HCT116 (cell line): ENCODE data around the gene CALD1. TPM values are rescaled to one million over a fixed set of nuclear protein-coding genes. Genes with fewer than 3 reads are reported as not detected.

Experiments
- ATAC-seq: fragments of 200-7000 bp; cut with Tn5 transposase; 2 replicates; pipeline ENCODE4 v1.9.1; 2020; ENCODE audit warnings: mild to moderate bottlenecking, moderate library complexity
- BruUV-seq: library from RNA; stranded (reverse); fragments of 400-500 nt; replicated peaks from 2 replicates; lab custom pipeline; 2021; lab: Mats Ljungman, UMichigan
- CTCF ChIA-PET: fragments of 300-600 bp; sonication (Branson Sonifier 250); formaldehyde crosslinking; loops from one replicate; lab custom pipeline; 2021; ENCODE audit warnings: antibody characterized with exemption; lab: Charles Lee
- POLR2A ChIA-PET: fragments of 300-600, 350-600 bp; sonication (Branson Sonifier 250); formaldehyde crosslinking; loops from one replicate; lab custom pipeline; 2021; ENCODE audit warnings: antibody characterized with exemption; lab: Charles Lee
- RAD21 ChIA-PET, 2 experiments: fragments of 300-600 bp; sonication (Branson Sonifier 250); formaldehyde crosslinking; loops; one replicate each; lab custom pipeline; 2023; ENCODE audit warnings: low total read pairs in 2 of 2; ENCODE audit not compliant: uncharacterized antibody in 2 of 2, unreplicated experiment in 2 of 2, low non-redundant PET in 1 of 2; lab: Charles Lee
- DNase-seq: peaks from one replicate; pipeline ENCODE4 v3.0.0-alpha.2; 2010; ENCODE audit warnings: low read depth, low spot score
- H2AFZ ChIP-seq: fragments of 200-600 bp; shearing (Covaris generic), sonication (generic); 2 replicates; pipeline ENCODE4 v1.6.1; 2017; ENCODE audit warnings: low read depth, mixed run types, mixed read lengths, antibody characterized with exemption, low read length; ENCODE audit not compliant: poor library complexity, severe bottlenecking
- H3K27ac ChIP-seq: 2 replicates; pipeline ENCODE4 v1.5.1; 2012; ENCODE audit warnings: low read depth, low read length
- H3K27me3 ChIP-seq: fragments of 200-600 bp; sonication (generic); 2 replicates; pipeline ENCODE4 v1.6.1; 2016; ENCODE audit warnings: mixed run types, low read length, mixed read lengths; ENCODE audit not compliant: insufficient read depth
- H3K36me3 ChIP-seq, 2 experiments: fragments of 200-500 bp in 1 of 2; fragments of 200-600 bp in 1 of 2; sonication (Bioruptor generic) in 1 of 2; sonication (generic) in 1 of 2; 2 replicates each; pipeline versions ENCODE4 v1.5.1 to v1.6.1; 2014 to 2016; ENCODE audit warnings: low read length in 2 of 2, inconsistent platforms in 1 of 2, mixed read lengths in 1 of 2, mixed run types in 1 of 2; ENCODE audit not compliant: insufficient read depth in 2 of 2, control insufficient read depth in 1 of 2
- H3K4me1 ChIP-seq, 2 experiments: fragments of 200-600 bp in 1 of 2; sonication (generic) in 1 of 2; 2 replicates each; pipeline versions ENCODE4 v1.5.1 to v1.6.1; 2012 to 2017; ENCODE audit warnings: low read length in 2 of 2, inconsistent platforms in 1 of 2, mild to moderate bottlenecking in 1 of 2, mixed read lengths in 1 of 2, mixed run types in 1 of 2, moderate library complexity in 1 of 2; ENCODE audit not compliant: insufficient read depth in 2 of 2, control insufficient read depth in 1 of 2
- H3K4me2 ChIP-seq: fragments of 200-600 bp; sonication (generic); 2 replicates; pipeline ENCODE4 v1.6.1; 2017; ENCODE audit warnings: mixed run types, low read length, mixed read lengths
- H3K4me3 ChIP-seq, 2 experiments: fragments of 200-600 bp in 1 of 2; sonication (generic) in 1 of 2; replicated peaks in 1 of 2; 2 replicates each; pipeline ENCODE4 v1.5.1; 2011 to 2016; ENCODE audit warnings: low read length in 2 of 2, control low read depth in 1 of 2, low read depth in 1 of 2, mild to moderate bottlenecking in 1 of 2, mixed read lengths in 1 of 2, mixed run types in 1 of 2
- H3K79me2 ChIP-seq: fragments of 200-600 bp; sonication (generic); 2 replicates; pipeline ENCODE4 v1.6.1; 2017; ENCODE audit warnings: mild to moderate bottlenecking, mixed run types, low read length, moderate library complexity, mixed read lengths; ENCODE audit not compliant: insufficient read depth
- H3K9ac ChIP-seq: fragments of 200-600 bp; sonication (generic); 2 replicates; pipeline ENCODE4 v1.6.1; 2016; ENCODE audit warnings: low read length, mixed read lengths
- H3K9me2 ChIP-seq: fragments of 200-600 bp; sonication (generic), shearing (Covaris generic); 2 replicates; pipeline ENCODE4 v1.6.1; 2017; ENCODE audit warnings: mixed run types, mild to moderate bottlenecking, moderate library complexity; ENCODE audit not compliant: insufficient read depth
- H3K9me3 ChIP-seq, 2 experiments: fragments of 200-500 bp in 1 of 2; fragments of 200-600 bp in 1 of 2; sonication (Bioruptor generic) in 1 of 2; sonication (generic) in 1 of 2; 2 replicates each; pipeline ENCODE4 v1.6.1; 2014 to 2017; ENCODE audit warnings: low read length in 2 of 2, mixed read lengths in 2 of 2, inconsistent platforms in 1 of 2, low read depth in 1 of 2, mild to moderate bottlenecking in 1 of 2, mixed run types in 1 of 2, moderate library complexity in 1 of 2; ENCODE audit not compliant: control insufficient read depth in 1 of 2, insufficient read depth in 1 of 2
- H4K20me1 ChIP-seq: fragments of 200-600 bp; sonication (generic), shearing (Covaris generic); 2 replicates; pipeline ENCODE4 v1.6.1; 2017; ENCODE audit warnings: mixed run types, mild to moderate bottlenecking, moderate library complexity; ENCODE audit not compliant: insufficient read depth
- CBX3 ChIP-seq: IDR thresholded peaks from 2 replicates; pipeline ENCODE4 v1.6.1; 2012; ENCODE audit warnings: low read depth
- CEBPB ChIP-seq: IDR thresholded peaks from 2 replicates; pipeline ENCODE4 v1.6.1; 2012; ENCODE audit warnings: low read depth
- CTCF ChIP-seq, 3 experiments: fragments of 200-600 bp in 1 of 3; sonication (generic) in 1 of 3; IDR thresholded peaks in 2 of 3; conservative IDR thresholded peaks in 1 of 3; 2 replicates each; pipeline ENCODE4 v1.5.1; 2012 to 2017; ENCODE audit warnings: low read depth in 2 of 3, low read length in 2 of 3, antibody characterized with exemption in 1 of 3, borderline replicate concordance in 1 of 3, control low read depth in 1 of 3, mild to moderate bottlenecking in 1 of 3, mixed read lengths in 1 of 3, mixed run types in 1 of 3, moderate library complexity in 1 of 3; ENCODE audit not compliant: insufficient read depth in 1 of 3
- EGR1 ChIP-seq: IDR thresholded peaks from 2 replicates; pipeline ENCODE4 v1.6.1; 2012; ENCODE audit warnings: low read depth
- ELF1 ChIP-seq: IDR thresholded peaks from 2 replicates; pipeline ENCODE4 v1.6.1; 2012; ENCODE audit warnings: low read depth, borderline replicate concordance
- EZH2 ChIP-seq: fragments of 200-600 bp; sonication (generic); IDR thresholded peaks from 2 replicates; pipeline ENCODE4 v1.6.1; 2017; ENCODE audit warnings: antibody characterized with exemption, mixed run types
- MAX ChIP-seq: IDR thresholded peaks from 2 replicates; pipeline ENCODE4 v1.6.1; 2012
- POLR2AphosphoS5 ChIP-seq: IDR thresholded peaks from 2 replicates; pipeline ENCODE4 v1.6.1; 2011; ENCODE audit warnings: mild to moderate bottlenecking, low read depth, low read length, moderate library complexity
- RAD21 ChIP-seq: IDR thresholded peaks from 2 replicates; pipeline ENCODE4 v1.6.1; 2012; ENCODE audit warnings: low read depth, mild to moderate bottlenecking
- REST ChIP-seq: IDR thresholded peaks from 2 replicates; pipeline ENCODE4 v1.6.1; 2012; ENCODE audit warnings: low read depth
- SP1 ChIP-seq: IDR thresholded peaks from 2 replicates; pipeline ENCODE4 v1.6.1; 2012; ENCODE audit warnings: low read depth
- TCF7L2 ChIP-seq: IDR thresholded peaks from 2 replicates; pipeline ENCODE4 v1.7.0; 2011; ENCODE audit warnings: borderline replicate concordance, inconsistent platforms; ENCODE audit not compliant: insufficient read depth, insufficient read length; ENCODE audit errors: extremely low read depth
- YY1 ChIP-seq: IDR thresholded peaks from 2 replicates; pipeline ENCODE4 v1.6.1; 2011; ENCODE audit warnings: low read length, low read depth, moderate library complexity, mild to moderate bottlenecking; ENCODE audit not compliant: insufficient replicate concordance; ENCODE audit errors: extremely low read depth
- ZFX ChIP-seq: fragments of 450-650 bp; IDR thresholded peaks from 2 replicates; pipeline ENCODE4 v1.6.1; 2017
- ZNF274 ChIP-seq: fragments of 200-500 bp; sonication (Bioruptor generic); IDR thresholded peaks from 2 replicates; pipeline ENCODE4 v1.6.1; 2014; ENCODE audit warnings: mild to moderate bottlenecking, low read depth, low read length, inconsistent platforms
- intact Hi-C: fragments of 100-400 bp; cut with micrococcal nuclease; formaldehyde crosslinking; loops from 2 replicates; pipeline ENCODE4 v1.10.0; 2022
- total RNA-seq: library from RNA; stranded (reverse); gene quantifications from one replicate; pipeline ENCODE4 v1.2.1, GENCODE V29; 2021; ENCODE audit not compliant: unreplicated experiment

Gene CALD1
- total RNA-seq, 1 experiment from 2014 or later = 66.8 TPM

- TF ChIP-seq CEBPB (no peak), EZH2 (no peak), POLR2AphosphoS5 (no peak), ELF1 (no peak), CBX3 (no peak), SP1 (no peak), ZFX (no peak), MAX (no peak), REST (no peak), TCF7L2 (no peak)
Observed at GRCh38 chr7:134836447-134836846, 57.0 kb downstream of the CALD1 start (continued).

- H3K4me1 ChIP-seq = peaks cover 5 to 6% of the 10 kb centered on the region in 2 experiments; a peak in 3 of 4 replicates
- BruUV-seq = no TSS peak
- no peak overlapping the region for H2AFZ ChIP-seq
- H3K9me2 ChIP-seq = no peaks in the 10 kb centered on the region
- no peak overlapping the region for H3K4me2 ChIP-seq
- DNase-seq (no peak), ATAC-seq (no peak)
- H3K27me3 ChIP-seq = no peaks in the 10 kb centered on the region
- RAD21 ChIA-PET = no interaction called here
- H3K9me3 ChIP-seq = no peaks in the 10 kb centered on the region
- intact Hi-C loops = no loop called here
- no peak overlapping the region for H3K9ac ChIP-seq
- no peaks in the 10 kb centered on the region for H4K20me1 ChIP-seq
- H3K27ac ChIP-seq = no peak overlapping the region
- H3K79me2 ChIP-seq = no peaks in the 10 kb centered on the region
- CTCF ChIA-PET = no interaction called here
- POLR2A ChIA-PET = no interaction called here
- H3K4me3 ChIP-seq = no peak overlapping the region
- H3K36me3 ChIP-seq = no peaks in the 10 kb centered on the region
- TF ChIP-seq REST (no peak), CTCF (IDR thresholded peaks at IDR 0.05 in 2 of 3, conservative IDR thresholded peaks at IDR 0.05 in 1 of 3; ENCODE audit: borderline replicate concordance in 1 of 3, insufficient read depth in 1 of 3, low read depth in 2 of 3, low read length in 2 of 3) (no peak), YY1 (no peak), POLR2AphosphoS5 (no peak), ZNF274 (no peak), ELF1 (no peak), EGR1 (no peak), RAD21 (no peak)
Observed at GRCh38 chr7:134839298-134839697, 59.9 kb downstream of the CALD1 start.
